ENCODE data around the gene CIZ1. TPM values are rescaled to one million over a fixed set of nuclear protein-coding genes. Genes with fewer than 3 reads are reported as not detected.

Gene CIZ1
- total and polyA plus RNA-seq, 3 experiments from 2014 or later = 35.2 to 125 (median 114) TPM

GRCh38 chr9:128118472-128118857 is 72.9 kb downstream of the CIZ1 start:
- Mint-ChIP-seq H3K4me3 (no peak overlapping the region), H3K27me3 (no peaks in the 10 kb centered on the region), H3K4me1 (peaks cover 4 to 9% (median 6%) of the 10 kb centered on the region in 3 donors), H3K27ac (peak overlapping the region in 1 of 8 donors; percentile 94), H3K9me3 (no peaks in the 10 kb centered on the region), H3K36me3 (peaks cover 0 to 36% (median 2%) of the 10 kb centered on the region in 3 donors)
- peaks cover 11% of the 10 kb centered on the region for H3K4me1 ChIP-seq (ENCODE audit: insufficient read depth, low read length)
- ChIA-PET CTCF (interaction anchor here (0.9 to 3.3 kb wide), 13 partner anchors 9 to 179 kb away, joined by 3 to 31 read pairs (median 7); partner anchors contain the start of genes EEIG1 and PTGES2), POLR2A (interaction anchor here (0.5 kb wide), 1 partner anchor 59 kb away, joined by 3 read pairs; no protein-coding TSS in a partner anchor)
- no peak for DNase-seq
- no peak overlapping the region for H3K27ac ChIP-seq (ENCODE audit: low read depth, low read length)
- H3K9me3 ChIP-seq (ENCODE audit: low read length) = no peaks in the 10 kb centered on the region
- no peaks in the 10 kb centered on the region for H3K27me3 ChIP-seq (ENCODE audit: insufficient read depth, low read length, poor library complexity, severe bottlenecking)
- H3K36me3 ChIP-seq (ENCODE audit: insufficient read depth, low read length) = peaks cover 10% of the 10 kb centered on the region
- no peak overlapping the region for H3K4me3 ChIP-seq (ENCODE audit: low read length)

DNA sequence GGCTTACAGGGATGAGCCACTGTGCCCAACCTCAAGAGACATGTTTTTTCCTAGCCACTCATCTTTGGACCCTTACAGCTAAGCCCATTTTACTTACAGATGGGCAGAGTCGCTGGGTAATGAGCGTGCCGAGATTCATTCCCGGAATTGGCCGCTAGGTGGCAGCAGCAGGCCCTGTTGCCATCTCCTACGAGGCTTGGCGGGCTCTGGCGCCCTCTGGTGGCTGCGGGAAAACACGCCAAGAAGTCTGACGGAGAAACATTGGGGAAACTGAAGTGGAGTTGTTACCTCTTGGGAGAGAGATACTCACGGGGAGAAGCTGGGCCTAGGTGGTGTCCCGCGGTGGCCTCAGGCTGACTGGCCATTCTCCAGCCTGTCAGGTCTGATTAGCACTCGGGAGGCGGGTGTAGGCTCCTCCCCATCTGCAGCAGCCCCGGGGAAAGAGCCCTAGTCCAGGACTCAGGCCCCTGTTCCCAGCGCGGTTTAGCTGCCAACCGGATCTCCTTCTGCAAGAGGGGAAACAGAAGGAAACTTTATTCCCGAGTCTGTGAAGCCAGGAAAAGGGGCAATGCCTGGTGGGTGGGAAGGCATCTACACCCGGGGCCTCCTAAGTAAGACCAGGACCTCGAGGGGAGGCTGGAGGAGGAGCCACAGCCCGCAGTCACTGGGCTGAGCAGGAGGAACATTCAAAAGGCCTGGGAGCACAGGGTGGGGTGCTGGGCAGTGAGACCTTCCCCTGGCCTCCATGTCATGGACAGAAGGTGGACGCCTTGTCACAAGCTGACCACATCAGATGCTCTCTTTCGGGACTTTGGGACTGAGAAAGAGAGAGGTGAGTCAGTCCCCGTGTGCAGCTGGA is 73.5 kb downstream of the CIZ1 start:
- POLR2A ChIA-PET = interaction anchor here (0.5 to 1.1 kb wide), 2 partner anchors 46 to 58 kb away, joined by 3 read pairs; no protein-coding TSS in a partner anchor
- H3K36me3 ChIP-seq (ENCODE audit: insufficient read depth, low read length) = peaks cover 10% of the 10 kb centered on the region
- no peaks in the 10 kb centered on the region for H3K9me3 ChIP-seq (ENCODE audit: low read length)
- Mint-ChIP-seq H3K27ac (peak overlapping the region in 4 of 8 donors; percentile 21 to 84 (median 44)), H3K4me1 (peaks cover 4 to 9% (median 6%) of the 10 kb centered on the region in 3 donors), H3K27me3 (no peaks in the 10 kb centered on the region), H3K36me3 (peaks cover 0 to 33% (median 3%) of the 10 kb centered on the region in 3 donors), H3K4me3 (peak overlapping the region in 2 of 7 donors; percentile 26 to 55), H3K9me3 (no peaks in the 10 kb centered on the region)
- peak; percentile 86 to 98 (median 95) for DNase-seq
- peak overlapping the region; percentile 25 for H3K27ac ChIP-seq (ENCODE audit: low read depth, low read length)
- no peaks in the 10 kb centered on the region for H3K27me3 ChIP-seq (ENCODE audit: insufficient read depth, low read length, poor library complexity, severe bottlenecking)
- CTCF ChIA-PET = interaction anchor here (0.6 to 3.3 kb wide), 32 partner anchors 9 to 891 kb away, joined by 3 to 31 read pairs (median 4); partner anchors contain the start of genes CIZ1, EEIG1, PTGES2 and SLC25A25
- no peak overlapping the region for H3K4me3 ChIP-seq (ENCODE audit: low read length)
- H3K4me1 ChIP-seq (ENCODE audit: insufficient read depth, low read length) = peaks cover 11% of the 10 kb centered on the region

DNA sequence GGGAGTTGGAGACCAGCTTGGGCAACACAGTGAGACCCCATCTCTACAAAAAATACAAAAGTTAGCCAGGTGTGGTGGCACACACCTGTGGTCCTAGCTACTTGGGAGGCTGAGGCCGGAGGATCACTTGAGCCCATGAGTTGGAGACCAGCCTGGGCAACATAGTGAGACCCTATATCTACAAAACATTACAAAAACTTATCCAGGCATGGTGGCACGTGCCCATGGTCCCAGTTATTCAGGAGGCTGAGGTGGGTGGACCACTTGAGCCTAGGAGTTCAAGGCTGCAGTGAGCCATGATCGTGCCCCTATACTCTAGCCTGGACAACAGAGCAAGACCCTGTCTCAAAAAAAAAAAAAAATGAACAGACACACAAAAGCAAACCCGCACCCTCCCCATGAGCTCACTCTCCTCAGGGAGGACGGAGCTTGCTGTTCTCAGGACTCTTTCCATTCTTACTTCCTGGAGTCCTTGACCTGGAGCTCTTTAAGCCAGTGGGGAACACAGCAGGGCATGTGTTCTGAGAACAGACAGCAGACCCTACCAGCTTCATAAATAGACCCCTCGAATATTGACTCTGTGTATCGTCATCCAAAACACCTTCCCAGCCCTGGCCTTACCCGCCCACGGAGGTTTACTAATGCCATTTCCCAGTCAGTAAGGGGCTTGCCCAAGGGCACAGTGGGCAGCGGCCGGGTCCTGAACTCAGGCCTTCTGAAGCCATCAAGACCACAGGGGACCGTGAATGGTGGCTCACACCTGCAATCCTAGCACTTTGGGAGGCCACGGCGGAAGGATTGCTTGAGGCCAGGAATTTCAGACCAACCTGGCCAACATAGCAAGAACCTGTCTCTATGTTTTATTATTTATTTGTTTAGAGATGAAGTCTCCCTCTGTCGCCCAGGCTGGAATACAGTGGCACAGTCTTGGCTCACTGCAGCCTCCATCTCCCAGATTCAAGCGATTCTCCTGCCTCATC is 75.0 kb downstream of the CIZ1 start:
- CTCF ChIA-PET = interaction anchor here (0.7 to 3.3 kb wide), 10 partner anchors 11 to 174 kb away, joined by 3 to 31 read pairs (median 7); partner anchors contain the start of genes CIZ1 and PTGES2
- H3K27ac Mint-ChIP-seq = no peak overlapping the region
- POLR2A ChIA-PET = interaction anchor here (0.5 to 1.1 kb wide), 3 partner anchors 33 to 720 kb away, joined by 3 to 4 read pairs (median 3); partner anchors contain the start of gene SLC2A8
- peak overlapping the region; percentile 2 for H3K27ac ChIP-seq (ENCODE audit: low read depth, low read length)
- no peak overlapping the region for H3K4me3 ChIP-seq (ENCODE audit: low read length)
- H3K4me1 ChIP-seq (ENCODE audit: insufficient read depth, low read length) = peaks cover 11% of the 10 kb centered on the region
- H3K27me3 ChIP-seq (ENCODE audit: insufficient read depth, low read length, poor library complexity, severe bottlenecking) = no peaks in the 10 kb centered on the region
- DNase-seq = peak in 1 of 5 donors; percentile 42
- H3K9me3 ChIP-seq (ENCODE audit: low read length) = no peaks in the 10 kb centered on the region
- H3K36me3 ChIP-seq (ENCODE audit: insufficient read depth, low read length) = peaks cover 10% of the 10 kb centered on the region
- no peaks in the 10 kb centered on the region for H3K9me3 Mint-ChIP-seq
- H3K4me3 Mint-ChIP-seq = no peak overlapping the region
- peaks cover 0 to 25% (median 3%) of the 10 kb centered on the region in 3 donors for H3K36me3 Mint-ChIP-seq
- H3K4me1 Mint-ChIP-seq = peaks cover 4 to 9% (median 6%) of the 10 kb centered on the region in 3 donors
- no peaks in the 10 kb centered on the region for H3K27me3 Mint-ChIP-seq

Other genes starting within 250 kb of the CIZ1 start
- 10 to 100 TPM; 82.2 to 93.3 TPM for gene EEIG1, start 210.6 kb downstream of the CIZ1 start, total RNA-seq
- gene EEIG1, start 210.6 kb downstream of the CIZ1 start, polyA plus RNA-seq = 167 TPM
- gene NAIF1, start 124.3 kb downstream of the CIZ1 start, total RNA-seq = 10 to 100 TPM; 13.1 to 14.0 TPM
- 13.5 TPM for gene NAIF1, start 124.3 kb downstream of the CIZ1 start, polyA plus RNA-seq
- gene SLC25A25, start 123.3 kb downstream of the CIZ1 start, total RNA-seq = 10 to 100 TPM; 17.7 to 17.8 TPM
- 19.8 TPM for gene SLC25A25, start 123.3 kb downstream of the CIZ1 start, polyA plus RNA-seq
- gene PTGES2, start 63.8 kb downstream of the CIZ1 start, total RNA-seq = 10 to 100 TPM; 67.0 to 68.3 TPM
- gene PTGES2, start 63.8 kb downstream of the CIZ1 start, polyA plus RNA-seq = 51.7 TPM
- gene LCN2, start 42.1 kb downstream of the CIZ1 start, total RNA-seq = not detected
- not detected for gene LCN2, start 42.1 kb downstream of the CIZ1 start, polyA plus RNA-seq
- 10 to 100 TPM; 75.5 to 78.4 TPM for gene BBLN, start 31.3 kb downstream of the CIZ1 start, total RNA-seq
- gene BBLN, start 31.3 kb downstream of the CIZ1 start, polyA plus RNA-seq = 137 TPM
- under 1 TPM; 0.26 to 0.66 TPM for gene DNM1, start 11.8 kb upstream of the CIZ1 start, total RNA-seq
- gene DNM1, start 11.8 kb upstream of the CIZ1 start, polyA plus RNA-seq = 0.18 TPM
- gene GOLGA2, start 84.4 kb upstream of the CIZ1 start, total RNA-seq = 10 to 100 TPM; 35.4 to 35.5 TPM
- gene GOLGA2, start 84.4 kb upstream of the CIZ1 start, polyA plus RNA-seq = 8.8 TPM
- gene SWI5, start 84.7 kb upstream of the CIZ1 start, total RNA-seq = 10 to 100 TPM; 18.1 to 20.9 TPM
- 27.8 TPM for gene SWI5, start 84.7 kb upstream of the CIZ1 start, polyA plus RNA-seq
- gene TRUB2, start 130.9 kb upstream of the CIZ1 start, total RNA-seq = 10 to 100 TPM; 48.8 to 50.4 TPM
- 23.6 TPM for gene TRUB2, start 130.9 kb upstream of the CIZ1 start, polyA plus RNA-seq
- 10 to 100 TPM; 51.1 to 56.9 TPM for gene COQ4, start 131.3 kb upstream of the CIZ1 start, total RNA-seq
- gene COQ4, start 131.3 kb upstream of the CIZ1 start, polyA plus RNA-seq = 36.9 TPM
- gene SLC27A4, start 149.0 kb upstream of the CIZ1 start, total RNA-seq = 10 to 100 TPM; 41.2 to 46.0 TPM
- 11.2 TPM for gene SLC27A4, start 149.0 kb upstream of the CIZ1 start, polyA plus RNA-seq
- 100 to 1,000 TPM; 100 to 108 TPM for gene URM1, start 179.8 kb upstream of the CIZ1 start, total RNA-seq
- 56.3 TPM for gene URM1, start 179.8 kb upstream of the CIZ1 start, polyA plus RNA-seq
- 1 to 10 TPM; 1.9 to 2.6 TPM for gene CERCAM, start 229.3 kb upstream of the CIZ1 start, total RNA-seq
- gene CERCAM, start 229.3 kb upstream of the CIZ1 start, polyA plus RNA-seq = 1.1 TPM